Neutrophil (primary cell): ENCODE measurements around the gene SNHG17.

Experiments
- H3K27ac ChIP-seq: fragments of 200-600 bp; sonication (generic); 2 replicates; pipeline ENCODE4 v1.5.1; 2016; ENCODE audit warnings: mild to moderate bottlenecking, moderate library complexity
- H3K27me3 ChIP-seq: fragments of 200-600 bp; sonication (generic); 2 replicates; pipeline ENCODE4 v1.6.0; 2016; ENCODE audit warnings: mild to moderate bottlenecking
- H3K36me3 ChIP-seq: fragments of 200-600 bp; sonication (generic); 2 replicates; pipeline ENCODE4 v1.5.1; 2017
- H3K4me1 ChIP-seq, 2 experiments: fragments of 200-600 bp in 1 of 2; sonication (generic) in 1 of 2; 1 replicate in 1 of 2; 2 replicates in 1 of 2; pipeline versions ENCODE4 v1.5.1 to v1.6.1; 2013 to 2016; ENCODE audit warnings: low read depth in 1 of 2, low read length in 1 of 2, mild to moderate bottlenecking in 1 of 2, moderate library complexity in 1 of 2; ENCODE audit not compliant: control insufficient read depth in 1 of 2, insufficient read depth in 1 of 2
- H3K4me3 ChIP-seq, 2 experiments: fragments of 200-600 bp in 1 of 2; sonication (generic) in 1 of 2; 1 replicate in 1 of 2; 2 replicates in 1 of 2; pipeline ENCODE4 v1.5.1; 2013 to 2016; ENCODE audit warnings: low read depth in 1 of 2, low read length in 1 of 2, mild to moderate bottlenecking in 1 of 2, moderate library complexity in 1 of 2
- H3K9me3 ChIP-seq: fragments of 200-600 bp; sonication (generic); 2 replicates; pipeline ENCODE4 v1.5.1; 2016
- TF ChIP-seq, protein P1 (sequence below): fragments of 200-600 bp; sonication (generic); IDR thresholded peaks from 2 replicates; pipeline ENCODE4 v1.5.1; 2016; ENCODE audit warnings: antibody characterized with exemption

Gene SNHG17

DNA sequence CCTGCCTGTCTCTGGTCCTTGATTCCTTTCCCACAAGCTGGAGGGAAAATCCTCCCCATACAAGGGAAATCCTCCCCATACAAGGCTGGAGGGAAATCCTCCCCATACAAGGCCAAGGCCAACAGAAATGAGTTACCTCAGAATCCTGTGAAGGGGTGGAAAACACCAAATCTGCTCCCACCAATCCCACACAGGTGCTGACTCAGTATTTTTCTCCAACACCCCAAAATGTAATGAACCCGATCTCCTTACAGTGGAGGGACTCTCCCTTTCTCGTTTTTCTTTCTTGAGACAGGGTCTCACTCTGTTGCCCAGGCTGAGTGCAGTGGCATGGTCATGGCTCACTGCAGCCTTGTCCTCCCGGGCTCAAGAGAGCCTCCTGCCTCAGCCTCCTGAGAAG lies 6.3 kb downstream of the SNHG17 start:
- Histone ChIP-seq H3K27ac (no peak overlapping the region), H3K4me3 (no peak overlapping the region), H3K27me3 (no peaks in the 10 kb centered on the region), H3K36me3 (peaks cover 99% of the 10 kb centered on the region), H3K9me3 (no peaks in the 10 kb centered on the region), H3K4me1 (peaks cover 0 to 3% of the 10 kb centered on the region in 2 experiments)
- TF ChIP-seq, protein P1, sequence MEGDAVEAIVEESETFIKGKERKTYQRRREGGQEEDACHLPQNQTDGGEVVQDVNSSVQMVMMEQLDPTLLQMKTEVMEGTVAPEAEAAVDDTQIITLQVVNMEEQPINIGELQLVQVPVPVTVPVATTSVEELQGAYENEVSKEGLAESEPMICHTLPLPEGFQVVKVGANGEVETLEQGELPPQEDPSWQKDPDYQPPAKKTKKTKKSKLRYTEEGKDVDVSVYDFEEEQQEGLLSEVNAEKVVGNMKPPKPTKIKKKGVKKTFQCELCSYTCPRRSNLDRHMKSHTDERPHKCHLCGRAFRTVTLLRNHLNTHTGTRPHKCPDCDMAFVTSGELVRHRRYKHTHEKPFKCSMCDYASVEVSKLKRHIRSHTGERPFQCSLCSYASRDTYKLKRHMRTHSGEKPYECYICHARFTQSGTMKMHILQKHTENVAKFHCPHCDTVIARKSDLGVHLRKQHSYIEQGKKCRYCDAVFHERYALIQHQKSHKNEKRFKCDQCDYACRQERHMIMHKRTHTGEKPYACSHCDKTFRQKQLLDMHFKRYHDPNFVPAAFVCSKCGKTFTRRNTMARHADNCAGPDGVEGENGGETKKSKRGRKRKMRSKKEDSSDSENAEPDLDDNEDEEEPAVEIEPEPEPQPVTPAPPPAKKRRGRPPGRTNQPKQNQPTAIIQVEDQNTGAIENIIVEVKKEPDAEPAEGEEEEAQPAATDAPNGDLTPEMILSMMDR: no peak

DNA sequence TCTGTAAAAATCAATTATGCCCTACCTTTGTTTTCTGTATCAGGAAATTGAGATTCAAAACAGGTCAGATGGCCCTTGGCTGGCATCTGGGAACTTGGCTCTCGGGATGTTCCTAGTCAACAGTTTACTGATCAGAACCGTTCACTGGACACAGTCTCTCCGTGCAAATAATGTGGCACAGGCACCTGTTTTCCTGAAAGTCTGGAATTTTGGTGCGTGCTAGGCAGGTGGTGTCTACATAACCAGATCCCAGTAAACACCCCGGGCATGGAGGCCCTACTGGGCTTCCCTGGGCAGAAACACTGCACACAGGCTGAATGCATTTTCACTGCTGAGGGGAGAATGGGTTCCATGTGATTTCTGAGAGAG lies 7.5 kb downstream of the SNHG17 start:
- Histone ChIP-seq H3K27me3 (no peaks in the 10 kb centered on the region), H3K9me3 (no peaks in the 10 kb centered on the region), H3K4me1 (no peaks in the 10 kb centered on the region), H3K27ac (no peak overlapping the region), H3K4me3 (no peak overlapping the region), H3K36me3 (peaks cover 94% of the 10 kb centered on the region)
- TF ChIP-seq, protein P1: no peak

DNA sequence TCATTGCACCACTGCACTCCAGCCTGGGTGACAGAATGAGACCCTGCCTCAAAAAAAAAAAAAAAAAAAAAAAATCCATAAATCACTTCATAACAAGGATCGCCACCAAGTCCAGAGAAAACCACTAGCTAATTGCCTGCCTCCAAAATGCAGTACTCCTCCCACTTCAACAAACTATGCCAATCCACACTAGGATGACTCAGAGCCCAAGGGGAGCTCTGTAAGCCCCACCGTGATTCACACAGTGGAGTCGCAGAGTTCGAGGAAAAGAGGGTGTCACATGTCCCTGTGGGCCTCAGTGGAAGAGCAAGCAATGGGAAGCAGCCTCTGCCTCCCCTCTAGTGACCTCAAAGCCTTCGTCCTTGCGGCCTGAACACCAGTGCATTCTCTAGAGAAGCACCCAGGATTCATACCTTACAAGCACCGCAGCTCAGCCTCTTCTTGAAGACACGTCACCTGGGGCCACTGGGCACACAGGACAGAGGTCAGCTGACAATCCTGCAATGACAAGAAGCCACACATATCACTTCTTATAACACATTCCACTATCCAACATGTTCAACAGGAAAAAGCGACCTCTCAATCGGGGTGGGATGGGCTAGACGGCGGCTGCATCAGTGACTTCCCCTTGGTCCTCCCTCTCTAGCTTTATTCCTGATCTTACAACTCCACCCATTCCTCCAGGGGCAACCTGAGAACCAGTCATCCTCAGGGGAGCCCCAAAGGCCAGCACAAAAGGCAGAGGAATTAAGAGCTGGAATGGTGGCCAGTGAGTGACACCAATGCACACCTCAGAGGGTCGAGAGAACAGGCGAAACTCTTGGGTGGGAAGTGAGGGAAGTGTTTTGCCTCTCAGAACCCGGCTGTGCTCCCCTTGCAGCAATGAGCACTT lies 8.9 kb downstream of the SNHG17 start:
- TF ChIP-seq, protein P1: no peak
- Histone ChIP-seq H3K27ac (no peak overlapping the region), H3K4me3 (no peak overlapping the region), H3K4me1 (no peaks in the 10 kb centered on the region), H3K27me3 (no peaks in the 10 kb centered on the region), H3K36me3 (peaks cover 94% of the 10 kb centered on the region), H3K9me3 (no peaks in the 10 kb centered on the region)

DNA sequence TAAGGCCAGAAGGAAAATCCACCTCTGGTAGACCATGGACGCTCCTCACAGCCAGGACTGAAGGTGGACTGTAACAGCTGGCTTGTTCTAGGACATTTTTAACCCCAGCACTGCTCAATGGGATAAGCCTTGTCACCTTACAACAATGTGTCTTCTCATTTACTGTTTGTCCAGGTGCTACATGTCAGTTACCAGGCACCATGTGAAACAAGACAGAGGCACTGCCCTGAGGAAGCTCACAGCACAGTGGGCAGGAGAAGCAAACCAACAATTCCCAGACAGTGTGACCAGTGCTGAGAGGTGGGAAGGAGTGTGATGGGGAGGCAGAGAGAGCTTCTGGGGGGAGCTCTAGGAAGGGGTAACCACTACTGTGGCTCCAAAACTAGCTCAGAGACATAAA lies 10.7 kb downstream of the SNHG17 start:
- TF ChIP-seq, protein P1: no peak
- Histone ChIP-seq H3K9me3 (no peaks in the 10 kb centered on the region), H3K4me3 (no peak overlapping the region), H3K27ac (no peak overlapping the region), H3K36me3 (peaks cover 94% of the 10 kb centered on the region), H3K4me1 (no peaks in the 10 kb centered on the region), H3K27me3 (no peaks in the 10 kb centered on the region)

DNA sequence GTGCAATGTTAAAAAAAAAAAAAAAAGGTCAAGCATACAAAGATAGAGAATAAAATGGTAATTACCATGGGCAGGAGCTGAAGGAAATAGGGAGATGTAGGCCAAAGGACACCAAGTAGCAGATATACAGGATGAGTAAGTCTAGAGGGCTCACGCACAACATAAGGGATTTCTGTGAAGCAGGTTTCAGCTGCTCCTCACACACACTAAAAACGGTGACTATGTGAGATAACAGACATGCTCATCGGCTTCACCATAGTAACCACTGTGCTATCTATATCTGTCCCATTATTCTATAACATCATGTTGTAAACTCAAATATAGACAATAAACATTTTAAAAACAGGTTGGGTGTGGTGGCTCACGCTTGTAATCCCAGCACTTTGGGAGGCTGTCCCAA lies 11.6 kb downstream of the SNHG17 start:
- Histone ChIP-seq H3K9me3 (no peaks in the 10 kb centered on the region), H3K4me3 (no peak overlapping the region), H3K4me1 (no peaks in the 10 kb centered on the region), H3K36me3 (peaks cover 94% of the 10 kb centered on the region), H3K27ac (no peak overlapping the region), H3K27me3 (no peaks in the 10 kb centered on the region)
- TF ChIP-seq, protein P1: no peak
